Measurements from ENCODE around the gene XPO6. TPM values are rescaled to one million over a fixed set of nuclear protein-coding genes. Genes with fewer than 3 reads are reported as not detected.
A peak's percentile ranks its signal among the peaks of the same experiment; 100 is the strongest.
"Not testable (repeated sequence)": the region's sequence is repeated elsewhere in the genome, so short reads cannot be mapped to it uniquely, and the experiment has no call there.

XPO6 gene
- total RNA-seq, 4 donors from 2014 or later: 88.2 to 160 (median 118) TPM

DNA sequence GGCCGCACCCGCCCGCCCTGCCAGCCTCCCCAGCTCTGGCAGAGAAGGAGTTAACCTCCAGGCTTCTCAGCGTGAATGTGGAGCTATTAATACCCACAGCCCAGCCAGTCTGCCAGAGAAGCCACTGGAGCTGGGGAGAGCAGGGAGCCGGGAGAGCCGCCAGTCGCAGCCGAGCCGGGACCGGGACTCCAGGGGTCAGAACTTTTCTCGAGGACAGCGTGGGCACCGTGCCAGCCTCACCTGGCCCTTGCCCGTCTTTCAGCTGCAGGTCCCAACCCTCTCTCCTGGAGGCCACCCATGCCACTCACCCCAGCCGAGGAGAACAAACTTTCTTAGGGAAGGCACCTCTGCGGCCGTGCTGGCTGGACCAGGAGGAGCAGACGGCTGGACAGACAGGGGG lies 46.8 kb upstream of the XPO6 start:
- Histone ChIP-seq H3K4me1 (peaks cover 7 to 15% of the 10 kb centered on the region in 2 donors), H3K9me3 (no peaks in the 10 kb centered on the region), H3K27ac (no peak overlapping the region), H3K4me3 (replicated peaks in 1 of 3) (no peak overlapping the region), H3K27me3 (no peaks in the 10 kb centered on the region), H3K36me3 (no peaks in the 10 kb centered on the region)
- 0 to 11% methylated on average over 8 to 11 of the region's 18 CpGs for WGBS, 2 donors
- TF ChIP-seq POLR2A (IDR thresholded peaks at IDR 0.05): no peak
- TF ChIP-seq, protein P1, sequence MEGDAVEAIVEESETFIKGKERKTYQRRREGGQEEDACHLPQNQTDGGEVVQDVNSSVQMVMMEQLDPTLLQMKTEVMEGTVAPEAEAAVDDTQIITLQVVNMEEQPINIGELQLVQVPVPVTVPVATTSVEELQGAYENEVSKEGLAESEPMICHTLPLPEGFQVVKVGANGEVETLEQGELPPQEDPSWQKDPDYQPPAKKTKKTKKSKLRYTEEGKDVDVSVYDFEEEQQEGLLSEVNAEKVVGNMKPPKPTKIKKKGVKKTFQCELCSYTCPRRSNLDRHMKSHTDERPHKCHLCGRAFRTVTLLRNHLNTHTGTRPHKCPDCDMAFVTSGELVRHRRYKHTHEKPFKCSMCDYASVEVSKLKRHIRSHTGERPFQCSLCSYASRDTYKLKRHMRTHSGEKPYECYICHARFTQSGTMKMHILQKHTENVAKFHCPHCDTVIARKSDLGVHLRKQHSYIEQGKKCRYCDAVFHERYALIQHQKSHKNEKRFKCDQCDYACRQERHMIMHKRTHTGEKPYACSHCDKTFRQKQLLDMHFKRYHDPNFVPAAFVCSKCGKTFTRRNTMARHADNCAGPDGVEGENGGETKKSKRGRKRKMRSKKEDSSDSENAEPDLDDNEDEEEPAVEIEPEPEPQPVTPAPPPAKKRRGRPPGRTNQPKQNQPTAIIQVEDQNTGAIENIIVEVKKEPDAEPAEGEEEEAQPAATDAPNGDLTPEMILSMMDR (IDR thresholded peaks at IDR 0.05): no peak
- intact Hi-C loops (cut with DNase I): no loop called here
- peak; percentile 91 to 93 for DNase-seq

DNA sequence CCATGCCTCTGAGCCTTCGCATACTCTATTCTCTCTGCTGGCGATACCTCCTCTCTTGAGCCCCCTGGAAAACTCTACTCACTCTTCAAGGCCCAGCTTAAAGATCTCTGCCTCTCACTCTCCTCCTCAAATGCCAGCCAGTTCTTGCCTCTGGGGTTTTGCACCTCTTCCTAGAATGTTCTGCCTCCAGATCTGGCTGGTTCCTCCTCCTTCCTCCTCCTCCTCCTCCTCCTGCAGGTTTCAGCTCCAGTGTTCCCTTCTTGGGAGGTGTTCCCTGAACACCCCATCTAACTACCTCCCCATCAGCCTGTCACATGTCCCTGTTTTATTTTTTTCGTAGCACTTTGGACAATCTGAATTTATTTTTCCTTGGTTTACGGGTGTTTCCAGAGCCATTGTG lies 45.5 kb upstream of the XPO6 start:
- TF ChIP-seq POLR2A (IDR thresholded peaks at IDR 0.05): no peak
- TF ChIP-seq, protein P1 (IDR thresholded peaks at IDR 0.05): no peak
- H3K36me3 ChIP-seq: no peaks in the 10 kb centered on the region
- H3K27me3 ChIP-seq: no peaks in the 10 kb centered on the region
- 74 to 83% methylated on average over 4 of the region's 4 CpGs for WGBS, 2 donors
- H3K4me1 ChIP-seq: peaks cover 7 to 15% of the 10 kb centered on the region in 2 donors
- H3K4me3 ChIP-seq (replicated peaks in 1 of 3): no peak overlapping the region
- intact Hi-C loops (cut with DNase I): no loop called here
- no peaks in the 10 kb centered on the region for H3K9me3 ChIP-seq
- DNase-seq: no peak
- H3K27ac ChIP-seq: no peak overlapping the region

DNA sequence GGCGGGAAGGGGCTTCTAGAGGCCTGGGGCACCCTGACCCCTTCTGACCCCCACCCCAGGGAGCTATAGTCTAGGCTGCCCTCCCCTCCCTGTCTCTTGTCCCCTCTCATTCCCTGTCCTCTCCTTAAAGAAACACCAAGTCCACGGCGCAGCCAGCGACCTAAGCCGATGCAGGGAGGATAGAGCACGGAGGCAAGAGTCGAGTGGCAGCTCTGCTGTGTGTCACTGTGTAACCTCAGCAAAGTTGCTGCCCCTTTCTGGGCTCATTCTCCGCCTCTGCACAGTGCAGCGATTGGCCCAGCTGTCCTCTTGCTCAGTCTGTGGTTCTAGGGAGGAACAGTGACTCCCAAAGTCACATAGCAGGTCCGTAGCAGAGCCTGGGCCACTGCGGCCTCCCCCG lies 44.1 kb upstream of the XPO6 start:
- intact Hi-C loops (cut with DNase I): no loop called here
- Histone ChIP-seq H3K27ac (no peak overlapping the region), H3K4me1 (peaks cover 7 to 15% of the 10 kb centered on the region in 2 donors), H3K27me3 (no peaks in the 10 kb centered on the region), H3K9me3 (no peaks in the 10 kb centered on the region), H3K4me3 (replicated peaks in 1 of 3) (no peak overlapping the region), H3K36me3 (no peaks in the 10 kb centered on the region)
- TF ChIP-seq POLR2A (IDR thresholded peaks at IDR 0.05): no peak
- TF ChIP-seq, protein P1 (IDR thresholded peaks at IDR 0.05): no peak
- no peak for DNase-seq
- WGBS, 2 donors: 80 to 81% methylated on average over 11 to 12 of the region's 12 CpGs

DNA sequence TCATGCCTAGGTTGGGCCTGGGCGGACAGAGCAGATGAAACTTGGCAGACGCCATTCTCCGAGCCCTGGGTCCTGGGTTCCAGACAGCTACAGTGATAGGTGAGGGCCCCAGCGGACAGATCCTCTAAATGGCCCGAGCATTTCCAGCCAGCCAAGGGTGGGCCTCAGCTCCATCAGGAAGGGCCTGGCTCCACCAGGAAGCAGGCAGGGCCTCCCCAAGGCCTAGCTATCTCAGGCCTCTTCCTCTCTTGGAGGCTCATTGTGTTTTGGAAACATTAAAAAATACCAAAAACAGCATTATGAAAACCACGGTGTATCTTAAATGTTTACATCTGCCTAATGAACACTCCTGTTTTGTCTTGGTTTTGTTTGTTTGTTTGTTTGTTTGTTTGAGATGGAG lies 42.4 kb upstream of the XPO6 start:
- intact Hi-C loops (cut with DNase I): no loop called here
- Histone ChIP-seq H3K4me1 (peaks cover 7 to 12% of the 10 kb centered on the region in 2 donors), H3K9me3 (no peaks in the 10 kb centered on the region), H3K4me3 (replicated peaks in 1 of 3) (no peak overlapping the region), H3K27ac (no peak overlapping the region), H3K36me3 (no peaks in the 10 kb centered on the region), H3K27me3 (no peaks in the 10 kb centered on the region)
- TF ChIP-seq, protein P1 (IDR thresholded peaks at IDR 0.05): no peak
- no peak for TF ChIP-seq POLR2A (IDR thresholded peaks at IDR 0.05)
- DNase-seq: no peak
- whole genome bisulfite sequencing, 2 donors: 95 to 96% methylated on average over 6 of the region's 6 CpGs

DNA sequence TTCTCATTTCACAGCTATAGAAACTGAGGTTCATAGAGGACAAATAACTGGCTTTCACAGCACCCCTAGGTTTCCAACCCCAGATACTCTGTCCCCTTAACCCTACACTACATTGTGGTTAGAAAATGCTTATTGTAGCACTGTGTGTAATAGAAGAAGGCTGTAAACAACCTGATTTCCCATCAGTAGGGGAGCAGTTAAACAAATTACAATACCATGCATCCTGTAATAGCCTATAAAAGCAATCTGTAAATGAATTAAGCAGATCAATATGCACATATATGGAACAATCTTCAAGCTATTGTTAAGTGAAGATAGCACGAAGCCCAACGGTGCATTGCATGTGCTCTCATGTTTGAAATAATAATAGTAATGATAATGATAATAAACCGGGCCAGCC lies 39.2 kb upstream of the XPO6 start:
- H3K36me3 ChIP-seq: no peaks in the 10 kb centered on the region
- 54 to 64% methylated on average over 3 of the region's 3 CpGs for WGBS, 2 donors
- no peak for TF ChIP-seq POLR2A (IDR thresholded peaks at IDR 0.05)
- TF ChIP-seq, protein P1 (IDR thresholded peaks at IDR 0.05): no peak
- DNase-seq: no peak
- intact Hi-C loops (cut with DNase I): no loop called here
- no peak overlapping the region for H3K27ac ChIP-seq
- H3K4me1 ChIP-seq: no peaks in the 10 kb centered on the region
- no peaks in the 10 kb centered on the region for H3K9me3 ChIP-seq
- no peak overlapping the region for H3K4me3 ChIP-seq (replicated peaks in 1 of 3)
- no peaks in the 10 kb centered on the region for H3K27me3 ChIP-seq

DNA sequence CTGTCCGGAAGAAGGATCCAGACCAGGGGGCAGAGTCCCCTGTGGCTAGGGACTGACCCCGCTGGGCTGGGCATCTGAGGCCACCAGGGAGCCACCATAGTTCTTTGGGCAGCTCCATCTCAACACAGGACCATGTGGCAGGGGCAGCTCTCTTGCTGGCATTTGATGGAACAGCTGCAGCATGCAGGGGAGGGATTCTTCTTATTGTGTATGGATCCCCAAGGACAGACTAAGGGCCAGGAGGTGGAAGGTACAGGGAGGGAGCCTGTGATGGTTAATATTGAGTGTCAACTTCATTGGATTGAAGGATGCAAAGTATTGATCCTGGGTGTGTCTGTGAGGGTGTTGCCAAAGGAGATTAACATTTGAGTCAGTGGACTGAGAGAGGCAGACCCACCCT lies 37.7 kb upstream of the XPO6 start:
- H3K27ac ChIP-seq; H3K9me3 ChIP-seq; H3K27me3 ChIP-seq; intact Hi-C loops (cut with DNase I); H3K4me3 ChIP-seq (replicated peaks in 1 of 3); H3K4me1 ChIP-seq; H3K36me3 ChIP-seq; DNase-seq: not testable (repeated sequence)
- 59 to 75% methylated on average over 1 to 2 of the region's 2 CpGs for whole genome bisulfite sequencing, 2 donors
